Colonic mucosa (tissue), 4 donors: Measurements from ENCODE around the gene TCEAL2. TPM values are rescaled to one million over a fixed set of nuclear protein-coding genes. Genes with fewer than 3 reads are reported as not detected.
"Not testable (repeated sequence)": the region's sequence is repeated elsewhere in the genome, so short reads cannot be mapped to it uniquely, and the experiment has no call there.

Experiments
- DNase-seq: peaks from one replicate; pipeline ENCODE4 v3.0.0-alpha.2; 2020
- H3K27ac ChIP-seq: fragments of 200-600 bp; one replicate; pipeline ENCODE4 v1.8.0; 2021
- H3K27me3 ChIP-seq: fragments of 200-600 bp; one replicate; pipeline ENCODE4 v1.8.0; 2021
- H3K36me3 ChIP-seq: fragments of 200-600 bp; one replicate; pipeline ENCODE4 v1.8.0; 2021
- H3K4me1 ChIP-seq: fragments of 200-600 bp; one replicate; pipeline ENCODE4 v1.8.0; 2021; ENCODE audit warnings: mild to moderate bottlenecking
- H3K4me3 ChIP-seq: fragments of 200-600 bp; one replicate; pipeline ENCODE4 v1.8.0; 2021
- H3K9ac ChIP-seq, 2 donors: one replicate each; pipeline ENCODE4 v1.7.0; 2013; ENCODE audit warnings: control low read depth in 2 of 2, low read depth in 2 of 2, low read length in 2 of 2
- H3K9me3 ChIP-seq: fragments of 200-600 bp; one replicate; pipeline ENCODE4 v1.8.0; 2021
- intact Hi-C: fragments of 100-400 bp; cut with DNase I; formaldehyde crosslinking; loops from one replicate; pipeline ENCODE4 v1.14.1; 2022
- total RNA-seq, 2 donors: library from RNA; stranded (reverse); fragmentation: NEBNext Ultra II Directional in 1 of 2; extraction: Animal tissue kit (Norgen Biotek cat#: 25700) in 1 of 2; gene quantifications; one replicate each; pipeline ENCODE4 v1.2.1, GENCODE V29; 2021
- TF ChIP-seq, protein P1 (sequence below): fragments of 200-600 bp; IDR thresholded peaks from one replicate; pipeline ENCODE4 v1.8.0; 2022; ENCODE audit warnings: antibody characterized with exemption, mild to moderate bottlenecking
- donor health status: healthy.
- donor health status: DM: no; HTN: no; CAD: no.
- donor health status: DM: no; HTN: no; CAD: no.

The TCEAL2 gene
- total RNA-seq, 2 donors from 2014 or later = 0.25 to 1.9 TPM

DNA sequence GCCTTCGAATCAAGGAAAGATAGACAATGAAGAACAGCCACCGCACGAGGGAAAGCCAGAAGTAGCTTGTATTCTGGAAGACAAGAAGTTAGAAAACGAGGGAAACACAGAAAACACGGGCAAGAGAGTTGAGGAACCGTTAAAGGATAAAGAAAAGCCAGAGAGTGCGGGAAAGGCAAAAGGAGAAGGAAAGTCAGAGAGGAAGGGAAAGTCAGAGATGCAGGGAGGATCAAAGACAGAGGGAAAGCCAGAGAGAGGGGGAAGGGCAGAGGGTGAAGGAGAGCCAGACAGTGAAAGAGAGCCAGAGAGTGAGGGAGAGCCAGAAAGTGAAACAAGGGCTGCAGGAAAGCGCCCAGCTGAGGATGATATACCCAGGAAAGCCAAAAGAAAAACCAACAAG is 1.4 kb downstream of the TCEAL2 start:
- no peak overlapping the region for H3K27ac ChIP-seq
- no peak overlapping the region for H3K4me3 ChIP-seq
- H3K27me3 ChIP-seq = peaks cover 3% of the 10 kb centered on the region
- H3K9me3 ChIP-seq = no peaks in the 10 kb centered on the region
- H3K36me3 ChIP-seq = no peaks in the 10 kb centered on the region
- H3K9ac ChIP-seq = no peak overlapping the region
- TF ChIP-seq, protein P1, sequence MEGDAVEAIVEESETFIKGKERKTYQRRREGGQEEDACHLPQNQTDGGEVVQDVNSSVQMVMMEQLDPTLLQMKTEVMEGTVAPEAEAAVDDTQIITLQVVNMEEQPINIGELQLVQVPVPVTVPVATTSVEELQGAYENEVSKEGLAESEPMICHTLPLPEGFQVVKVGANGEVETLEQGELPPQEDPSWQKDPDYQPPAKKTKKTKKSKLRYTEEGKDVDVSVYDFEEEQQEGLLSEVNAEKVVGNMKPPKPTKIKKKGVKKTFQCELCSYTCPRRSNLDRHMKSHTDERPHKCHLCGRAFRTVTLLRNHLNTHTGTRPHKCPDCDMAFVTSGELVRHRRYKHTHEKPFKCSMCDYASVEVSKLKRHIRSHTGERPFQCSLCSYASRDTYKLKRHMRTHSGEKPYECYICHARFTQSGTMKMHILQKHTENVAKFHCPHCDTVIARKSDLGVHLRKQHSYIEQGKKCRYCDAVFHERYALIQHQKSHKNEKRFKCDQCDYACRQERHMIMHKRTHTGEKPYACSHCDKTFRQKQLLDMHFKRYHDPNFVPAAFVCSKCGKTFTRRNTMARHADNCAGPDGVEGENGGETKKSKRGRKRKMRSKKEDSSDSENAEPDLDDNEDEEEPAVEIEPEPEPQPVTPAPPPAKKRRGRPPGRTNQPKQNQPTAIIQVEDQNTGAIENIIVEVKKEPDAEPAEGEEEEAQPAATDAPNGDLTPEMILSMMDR = no peak
- intact Hi-C loops = no loop called here
- DNase-seq = no peak
- no peaks in the 10 kb centered on the region for H3K4me1 ChIP-seq

DNA sequence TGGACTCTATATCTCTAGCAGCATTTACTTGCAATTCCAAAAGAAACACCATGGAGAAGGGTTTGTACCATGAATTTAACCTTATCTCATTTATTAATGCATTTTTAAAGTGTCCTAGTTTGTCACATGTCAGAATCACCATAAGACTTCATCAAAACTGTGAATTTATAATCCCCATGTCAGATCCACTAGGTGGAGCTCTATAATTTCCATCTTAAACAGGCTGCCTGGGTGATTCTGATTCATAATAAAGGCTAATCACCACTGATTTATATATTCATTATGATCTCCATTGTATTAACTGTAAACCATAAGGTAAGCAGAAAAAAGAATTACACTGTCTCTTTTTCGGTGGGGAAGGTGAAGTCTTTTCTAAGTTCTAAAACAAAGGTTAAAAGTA is 4.0 kb downstream of the TCEAL2 start:
- Histone ChIP-seq H3K27me3 (peaks cover 3% of the 10 kb centered on the region), H3K9me3 (no peaks in the 10 kb centered on the region), H3K9ac (no peak overlapping the region), H3K36me3 (no peaks in the 10 kb centered on the region), H3K27ac (no peak overlapping the region), H3K4me3 (no peak overlapping the region), H3K4me1 (no peaks in the 10 kb centered on the region)
- intact Hi-C loops = no loop called here
- DNase-seq = no peak
- TF ChIP-seq, protein P1 = peak; percentile 23

DNA sequence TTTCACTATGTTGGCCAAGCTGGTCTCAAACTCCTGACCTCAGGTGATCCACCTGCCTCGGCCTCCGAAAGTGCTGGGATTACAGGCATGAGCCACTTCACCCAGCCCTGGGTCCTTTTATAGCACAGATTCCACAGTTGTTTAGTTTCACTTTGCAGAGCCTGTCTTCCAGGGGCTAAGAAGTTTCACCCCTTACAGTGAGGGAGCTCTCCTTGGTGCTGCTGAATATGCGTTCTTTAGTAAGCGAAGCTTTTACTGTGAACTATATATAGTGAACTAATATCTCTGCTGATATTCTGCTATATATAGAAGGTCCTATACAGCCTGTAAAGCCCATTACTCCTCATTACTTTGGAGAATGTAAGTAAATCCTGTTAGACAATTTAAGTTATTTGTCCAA is 12.6 kb downstream of the TCEAL2 start:
- intact Hi-C loops = no loop called here
- TF ChIP-seq, protein P1 = no peak
- H3K27me3 ChIP-seq = peaks cover 3% of the 10 kb centered on the region

DNA sequence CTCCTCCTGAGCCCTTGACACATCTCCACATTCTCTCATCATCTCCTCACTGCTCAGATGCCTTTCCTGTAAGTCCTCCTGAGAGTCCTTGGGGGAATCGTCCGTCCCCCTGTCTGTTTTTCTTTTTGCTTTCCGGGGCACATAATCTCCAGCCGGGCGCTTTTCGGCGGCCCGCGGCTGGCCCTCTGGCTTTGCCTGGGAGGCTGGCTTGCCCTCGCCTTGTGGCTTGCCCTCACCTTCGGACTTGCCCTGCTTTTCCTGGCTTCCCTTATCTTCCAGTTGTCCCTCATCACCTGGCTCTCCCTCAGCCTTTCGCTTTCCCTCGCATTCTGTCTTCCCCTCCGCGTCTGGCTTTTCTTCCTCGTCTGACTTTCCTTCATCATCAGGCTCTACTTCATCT is 15.4 kb downstream of the TCEAL2 start:
- H3K4me3 ChIP-seq, H3K27ac ChIP-seq, intact Hi-C loops, H3K4me1 ChIP-seq, H3K27me3 ChIP-seq, H3K9ac ChIP-seq, H3K36me3 ChIP-seq, DNase-seq, H3K9me3 ChIP-seq: not testable (repeated sequence)

More for the DNA sequence above, 12.6 kb downstream of the TCEAL2 start:
- no peak overlapping the region for H3K27ac ChIP-seq
- H3K4me1 ChIP-seq = no peaks in the 10 kb centered on the region
- no peaks in the 10 kb centered on the region for H3K36me3 ChIP-seq
- no peak overlapping the region for H3K9ac ChIP-seq
- DNase-seq = no peak
- no peaks in the 10 kb centered on the region for H3K9me3 ChIP-seq
- H3K4me3 ChIP-seq = no peak overlapping the region

DNA sequence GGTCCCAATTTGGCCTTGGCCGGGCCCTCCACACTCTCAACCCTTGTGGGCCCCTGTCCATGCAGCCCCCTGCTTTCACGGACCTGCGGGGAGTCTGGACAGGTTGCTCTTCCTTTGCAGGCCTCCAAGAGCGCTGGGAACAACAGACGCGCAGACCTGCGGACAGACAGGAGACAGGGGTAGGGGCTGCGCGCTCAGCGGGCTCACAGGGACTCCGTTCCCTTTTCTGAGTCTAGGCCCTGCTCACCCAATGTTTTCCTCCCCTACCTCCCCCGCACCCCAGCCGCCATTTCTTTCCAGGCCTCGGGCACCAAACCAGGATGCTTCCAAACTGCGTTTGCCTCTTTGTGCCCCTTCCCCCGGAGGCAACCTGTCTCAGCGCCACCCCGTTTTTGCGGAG is 16.2 kb downstream of the TCEAL2 start:
- H3K27ac ChIP-seq, H3K27me3 ChIP-seq, intact Hi-C loops, H3K9ac ChIP-seq, H3K4me3 ChIP-seq, H3K9me3 ChIP-seq, DNase-seq, H3K36me3 ChIP-seq, H3K4me1 ChIP-seq: not testable (repeated sequence)

DNA sequence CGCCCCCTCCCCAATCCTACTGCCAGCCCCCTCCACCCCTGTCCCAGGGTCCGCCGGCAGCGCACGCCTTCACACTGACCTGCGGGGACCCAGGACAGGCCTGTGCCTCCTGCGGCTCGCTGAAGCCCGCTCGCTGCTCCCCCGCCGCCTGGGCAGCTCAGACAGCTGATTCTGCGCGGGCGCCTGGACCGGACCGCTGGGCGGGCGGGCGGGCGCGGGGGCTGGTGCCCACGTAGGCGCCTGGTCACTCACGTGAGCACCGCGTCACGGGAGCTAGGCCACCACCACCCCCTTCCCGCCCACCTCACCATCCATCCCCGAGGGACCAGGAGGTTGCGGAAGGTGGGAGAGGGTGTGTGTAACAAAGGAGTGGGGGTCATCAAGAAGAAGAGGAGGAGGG is 16.8 kb downstream of the TCEAL2 start, which contains the start of gene TCEAL6:
Gene TCEAL6, minus strand, starts transcription at position 208 of the 400 bp plus-strand sequence.
- H3K9me3 ChIP-seq, H3K9ac ChIP-seq, DNase-seq: not testable (repeated sequence)

GRCh38 chrX:102154218-102154860 is 28.9 kb downstream of the TCEAL2 start:
- H3K27me3 ChIP-seq = no peaks in the 10 kb centered on the region
- DNase-seq = peak; percentile 17
- TF ChIP-seq, protein P1 = no peak
- H3K36me3 ChIP-seq = no peaks in the 10 kb centered on the region
- no peaks in the 10 kb centered on the region for H3K4me1 ChIP-seq
- no peak overlapping the region for H3K27ac ChIP-seq
- H3K9me3 ChIP-seq = no peaks in the 10 kb centered on the region
- H3K9ac ChIP-seq = no peak overlapping the region
- H3K4me3 ChIP-seq = no peak overlapping the region
- intact Hi-C loops = no loop called here

More for the DNA sequence above, 16.8 kb downstream of the TCEAL2 start, which contains the start of gene TCEAL6:
- intact Hi-C loops, H3K4me1 ChIP-seq, H3K36me3 ChIP-seq, H3K4me3 ChIP-seq, H3K27ac ChIP-seq, H3K27me3 ChIP-seq: not testable (repeated sequence)
